GM12892 (cell line): Measurements from ENCODE around the gene PROSER3.

Experiments
- POLR2A ChIP-seq: IDR thresholded peaks from 2 replicates; pipeline ENCODE4 v1.6.1; 2011; ENCODE audit warnings: low read depth, low read length, control low read depth
- TAF1 ChIP-seq: IDR thresholded peaks from 2 replicates; pipeline ENCODE4 v1.6.1; 2011; ENCODE audit warnings: low read depth, mild to moderate bottlenecking, control low read depth, low read length, borderline replicate concordance

DNA sequence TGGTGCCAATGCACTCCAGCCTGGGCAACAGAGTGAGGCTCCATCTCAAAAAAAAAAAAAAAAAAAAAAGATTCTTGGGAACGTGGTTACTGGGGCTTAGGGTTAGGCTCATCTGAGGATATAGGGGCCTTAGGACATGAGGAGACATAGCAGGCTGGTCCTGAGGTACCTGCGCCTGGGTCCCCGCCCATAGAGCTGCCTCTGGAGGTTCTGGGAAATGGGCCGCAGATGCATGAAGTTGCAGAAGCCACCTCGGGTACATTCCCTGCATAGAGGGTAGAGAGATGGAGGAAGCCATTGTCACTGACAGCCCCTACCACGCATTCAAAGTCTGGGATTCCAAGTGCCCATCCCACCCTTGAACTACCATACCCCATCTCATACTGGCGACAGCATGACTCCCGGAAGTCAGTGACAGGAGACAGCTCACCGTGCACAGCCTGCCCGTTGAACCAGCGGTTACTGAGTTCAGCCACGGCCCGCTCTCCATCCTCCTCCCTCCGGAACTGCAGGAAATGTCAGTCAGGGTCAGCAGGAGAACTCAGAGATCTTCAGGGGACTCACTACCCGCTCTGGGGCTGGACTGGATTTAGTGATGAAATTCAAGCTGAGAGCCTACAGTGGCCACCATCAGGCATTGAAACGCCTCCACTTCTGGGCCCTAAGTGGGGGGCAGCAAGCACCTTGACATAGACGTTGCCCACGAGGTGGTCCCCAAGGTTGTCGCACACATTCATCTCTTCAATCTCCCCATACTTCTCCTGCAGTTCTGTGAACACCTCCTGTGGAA, 14.1 kb upstream of the PROSER3 start:
- TF ChIP-seq POLR2A, result no peak
- TF ChIP-seq TAF1, result no peak
